GM21619 (cell line): ENCODE measurements around the gene IFNLR1.
"Not testable (repeated sequence)": the region's sequence is repeated elsewhere in the genome, so short reads cannot be mapped to it uniquely, and the experiment has no call there.

Source experiments
- ATAC-seq: cut with Tn5 transposase; IDR thresholded peaks from one replicate; pipeline ENCODE4 v1.9.1; 2021; ENCODE audit not compliant: unreplicated experiment

The IFNLR1 gene

DNA sequence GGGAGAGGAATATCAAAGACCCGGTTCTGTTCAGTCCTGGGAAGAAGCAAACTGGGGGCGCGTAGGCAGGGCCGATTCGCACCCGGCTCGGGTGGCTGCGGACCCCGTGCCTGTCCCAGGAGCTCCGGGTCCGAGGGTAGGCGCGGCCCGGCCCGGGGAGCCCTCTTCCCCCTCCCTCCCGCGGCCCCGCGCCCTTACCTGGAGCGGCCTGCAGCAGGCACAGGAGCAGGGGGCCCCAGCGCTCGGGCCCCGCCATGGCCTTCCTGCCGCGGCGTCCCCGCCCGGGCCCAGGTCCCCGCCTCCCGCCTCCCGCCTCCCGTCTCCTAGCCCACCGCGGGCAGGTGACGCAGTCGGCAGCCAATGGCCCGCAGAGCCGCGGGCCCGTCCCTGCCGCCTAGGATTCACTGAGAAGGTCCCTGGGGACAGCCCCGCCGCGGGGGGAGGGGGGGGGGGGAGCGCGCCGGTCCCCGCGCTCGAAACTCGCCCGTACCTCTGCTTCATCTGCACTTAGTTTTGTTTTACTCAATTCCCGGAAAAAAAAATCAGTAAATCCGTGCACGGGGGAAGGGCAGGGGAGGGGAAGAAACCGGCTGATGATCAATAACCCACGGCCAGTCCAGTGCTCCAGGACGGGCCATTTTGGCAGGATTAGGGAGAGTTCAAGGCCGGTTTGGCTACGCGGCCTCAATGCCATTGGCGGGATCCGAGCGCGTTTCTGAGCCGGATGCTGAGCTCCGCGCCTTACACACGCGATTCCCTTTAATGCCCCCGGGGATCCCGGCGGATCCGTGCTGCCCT, at the start of gene IFNLR1:
TSS of gene IFNLR1 (minus strand) at position 297 of the 798 bp plus-strand sequence. CDS start at position 256, 41 bp downstream.
- ATAC-seq: peak; percentile 34

DNA sequence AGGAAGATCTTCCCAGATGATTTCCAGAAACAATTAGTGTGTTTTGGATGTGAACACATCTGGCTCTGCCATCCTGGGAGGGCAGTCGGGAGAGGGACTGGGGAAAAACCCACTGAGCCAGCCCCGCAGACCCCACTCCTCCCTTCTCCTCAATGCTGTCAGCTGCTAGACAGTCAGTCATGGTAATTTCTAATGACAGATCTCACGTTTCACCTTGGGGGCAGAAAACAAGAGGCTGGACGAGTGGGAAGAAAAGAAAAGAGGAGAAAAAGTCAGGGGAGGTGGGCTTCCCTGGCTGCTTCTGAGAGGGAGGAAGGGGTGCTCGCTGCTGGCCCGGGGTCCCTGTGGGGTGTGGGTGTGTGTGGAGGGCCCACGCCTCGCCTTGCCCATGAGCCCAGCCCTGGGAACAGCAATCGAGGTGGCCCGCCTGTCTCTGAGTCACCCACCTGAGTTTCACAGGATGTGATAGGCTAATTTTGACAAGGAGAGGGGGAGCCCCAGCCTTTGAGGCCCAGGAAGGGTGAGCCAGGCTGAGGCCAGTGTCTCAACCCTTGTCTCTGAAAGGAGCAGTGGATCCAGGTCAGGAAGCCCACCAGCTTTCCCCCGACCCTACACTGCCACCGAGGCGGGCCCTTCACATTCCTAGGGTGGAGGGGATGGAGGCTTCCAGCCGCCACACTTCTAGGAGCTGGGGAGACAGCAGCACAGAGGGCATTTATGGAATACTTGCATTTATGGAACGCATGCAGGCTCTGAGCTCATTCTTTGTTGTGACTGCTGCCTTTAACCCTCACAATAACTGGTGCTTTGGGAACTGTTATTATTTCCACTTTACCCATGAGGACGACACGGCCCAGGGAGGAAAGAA, 49.1 kb upstream of the IFNLR1 start:
- ATAC-seq: no peak

DNA sequence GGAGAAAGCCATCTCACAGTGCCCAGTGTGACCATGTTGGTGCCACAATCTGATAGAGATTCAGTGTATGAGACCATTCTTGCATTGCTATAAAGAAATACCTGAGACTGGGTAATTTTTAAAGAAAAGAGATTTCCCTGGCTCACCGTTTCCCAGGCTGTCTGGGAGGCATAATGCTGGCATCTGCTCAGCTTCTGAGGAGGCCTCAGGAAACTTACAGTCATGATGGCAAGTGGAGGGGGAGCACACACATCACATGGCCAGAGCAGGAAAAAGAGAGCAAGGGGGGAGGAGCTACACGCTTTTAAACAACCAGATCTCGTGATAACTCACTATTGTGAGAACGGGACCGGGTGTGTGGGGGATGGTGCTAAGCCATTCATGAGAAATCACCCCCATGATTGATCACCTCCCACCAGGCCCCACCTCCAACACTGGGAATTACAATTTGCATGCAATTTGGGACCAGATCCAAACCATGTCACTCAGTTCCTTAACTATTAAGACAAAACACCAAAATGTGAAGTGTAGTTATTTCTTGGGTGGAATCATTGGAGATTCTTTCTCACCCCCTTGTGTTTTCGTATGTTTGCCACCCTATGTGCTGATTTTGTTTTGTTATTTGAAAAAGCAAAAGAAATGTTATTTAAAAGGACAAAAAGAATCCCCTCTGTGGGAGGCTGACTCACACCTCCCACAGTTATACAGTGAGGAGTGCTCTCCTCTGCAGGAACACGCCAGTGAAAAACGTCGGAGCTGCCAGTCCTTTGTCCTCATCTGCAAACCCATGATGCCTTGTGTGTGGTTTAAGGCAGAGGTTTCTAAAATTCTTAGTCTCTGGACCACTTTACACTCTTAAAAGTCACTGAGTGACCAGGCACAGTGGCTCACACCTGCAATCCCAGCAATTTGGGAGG, 46.9 kb upstream of the IFNLR1 start:
- ATAC-seq: no peak

DNA sequence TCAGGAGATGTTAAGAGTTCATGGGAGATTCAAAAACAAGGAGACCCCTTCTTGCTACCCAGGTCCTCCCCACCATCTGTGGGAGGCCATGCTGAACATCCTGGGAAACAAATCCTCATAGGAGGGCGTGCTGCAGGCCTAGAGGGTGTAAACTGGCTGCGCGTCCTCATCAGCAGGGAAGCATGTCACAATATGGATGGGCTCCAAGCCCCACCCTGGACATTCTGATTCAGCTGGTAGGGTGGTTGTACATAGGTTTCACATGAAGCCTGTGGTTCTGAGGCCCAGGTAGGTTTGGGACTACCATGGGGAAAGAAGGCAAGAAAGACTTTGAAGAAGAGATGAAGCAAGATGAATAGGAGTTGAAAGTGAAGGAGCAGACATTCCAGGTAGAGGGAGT, 44.6 kb upstream of the IFNLR1 start:
- ATAC-seq: no peak

DNA sequence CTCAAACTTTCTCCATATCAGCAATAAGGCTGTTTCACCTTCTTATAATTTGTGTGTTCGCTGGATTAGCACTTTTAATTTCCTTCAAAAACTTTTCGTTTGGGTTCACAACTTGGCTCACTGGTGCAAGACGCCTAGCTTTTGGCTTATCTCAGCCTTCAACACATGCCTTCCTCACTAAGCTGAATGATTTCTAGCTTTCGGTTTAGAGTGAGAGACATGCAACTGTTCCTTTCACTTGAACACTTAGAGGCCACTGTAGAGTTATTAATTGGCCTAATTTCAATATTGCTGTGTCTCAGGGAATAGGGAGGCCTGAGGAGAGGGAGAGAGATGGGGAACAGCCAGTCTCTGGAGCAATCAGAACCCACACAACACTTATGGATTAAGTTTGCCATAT, 41.2 kb upstream of the IFNLR1 start:
- peak; percentile 62 for ATAC-seq

DNA sequence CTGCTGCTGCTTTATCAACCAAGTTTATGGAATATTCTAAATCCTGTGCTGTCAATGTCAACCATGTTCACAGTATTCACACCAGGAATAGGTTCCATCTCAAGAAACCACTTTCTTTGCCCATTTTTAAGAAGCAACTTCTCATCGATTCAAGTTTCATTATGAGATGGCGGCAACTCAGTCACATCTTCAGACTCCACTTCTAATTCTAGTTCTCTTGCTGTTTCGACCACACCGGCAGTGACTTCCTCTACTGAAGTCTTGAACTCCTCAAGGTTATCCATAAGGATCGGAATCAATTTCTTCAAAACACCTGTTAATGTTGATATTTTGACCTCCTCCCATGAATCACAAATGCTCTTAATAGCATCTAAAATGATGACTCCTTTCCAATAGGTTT, 39.7 kb upstream of the IFNLR1 start:
- no peak for ATAC-seq

DNA sequence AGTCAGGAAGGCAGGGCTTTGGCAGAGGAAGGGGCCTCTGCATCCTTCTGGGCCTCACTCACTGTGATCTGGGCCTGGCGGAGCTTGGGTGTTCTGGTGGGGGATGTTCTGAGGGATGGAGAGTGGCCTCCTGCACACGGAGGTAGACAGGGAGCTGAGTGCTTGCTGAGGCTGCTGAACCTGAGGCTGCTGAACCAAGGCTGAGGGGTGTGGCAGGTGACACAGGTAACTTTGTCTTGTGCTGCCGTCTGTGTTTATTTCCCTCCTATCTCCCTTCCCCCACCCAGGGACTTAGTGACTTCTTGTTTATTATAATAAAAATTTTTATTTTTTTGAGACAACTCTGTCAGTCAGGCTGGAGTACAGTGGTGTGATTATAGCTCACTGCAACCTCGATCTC, 37.7 kb upstream of the IFNLR1 start:
- no peak for ATAC-seq

DNA sequence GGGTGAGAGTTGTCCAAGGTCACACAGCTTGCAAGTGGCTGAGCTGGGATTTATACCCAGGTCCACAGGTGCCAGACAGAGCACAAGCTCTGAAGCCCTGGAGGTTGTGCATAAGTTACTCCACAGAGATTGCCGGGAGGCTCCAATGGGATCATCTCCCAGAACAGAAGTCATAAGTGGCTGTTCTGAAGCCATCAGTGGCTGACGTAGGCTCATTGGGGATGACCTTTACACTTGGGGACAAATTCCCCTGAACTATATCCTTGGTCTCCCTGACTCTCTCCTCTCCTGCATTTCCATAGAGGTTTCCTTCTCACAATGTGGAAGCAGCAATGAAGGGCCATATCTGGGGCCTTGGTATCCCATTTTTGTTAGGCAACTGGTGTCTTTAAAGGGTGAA, 37.0 kb upstream of the IFNLR1 start:
- no peak for ATAC-seq

DNA sequence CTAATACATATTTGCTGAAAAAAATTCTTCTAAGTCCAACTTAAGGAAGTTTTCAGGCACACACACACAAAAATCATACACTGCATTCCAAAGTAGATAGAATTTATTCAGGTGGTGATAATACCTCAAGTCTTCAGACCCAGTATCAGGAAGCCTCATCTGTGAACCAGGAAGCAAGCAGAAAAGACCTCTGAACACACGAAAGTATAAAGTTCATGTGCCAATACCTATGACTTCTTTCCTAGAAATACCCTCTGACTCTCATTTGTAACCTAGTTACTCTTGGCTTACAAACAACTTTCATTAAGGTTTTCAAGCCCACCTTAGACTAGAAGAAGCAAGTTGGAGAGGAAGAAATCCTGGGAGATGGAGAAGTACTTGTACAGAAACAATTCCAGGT, 35.7 kb upstream of the IFNLR1 start:
- no peak for ATAC-seq

DNA sequence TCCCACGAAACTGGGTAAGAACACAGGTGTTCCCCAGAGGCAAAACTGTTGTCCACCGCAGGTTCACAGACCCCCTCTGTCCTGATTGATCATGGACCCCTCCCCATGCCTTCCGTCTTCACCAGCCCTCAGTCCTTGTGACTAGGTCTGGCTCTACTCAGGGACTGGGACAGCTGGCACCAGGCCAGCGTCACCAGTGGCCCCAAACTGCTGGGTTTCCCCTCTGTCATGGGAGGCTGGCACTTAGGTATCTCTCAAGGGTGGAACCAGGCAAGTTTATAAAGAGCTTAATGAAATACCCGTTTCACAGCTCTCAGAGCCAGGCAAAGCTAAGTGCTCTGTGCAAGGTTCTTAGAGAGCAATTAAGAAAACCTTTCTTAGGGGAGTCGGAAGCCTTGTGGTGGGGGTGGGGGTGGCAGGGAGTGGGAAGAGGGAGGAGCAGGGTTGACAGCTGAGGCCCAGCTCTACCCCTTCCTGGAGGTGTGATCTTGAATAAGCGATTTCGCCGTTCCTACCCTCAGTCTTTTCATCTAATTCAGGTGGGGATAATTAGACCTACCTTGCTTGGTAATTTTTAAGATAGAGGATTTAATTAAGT, 35.0 kb upstream of the IFNLR1 start:
- ATAC-seq: no peak

DNA sequence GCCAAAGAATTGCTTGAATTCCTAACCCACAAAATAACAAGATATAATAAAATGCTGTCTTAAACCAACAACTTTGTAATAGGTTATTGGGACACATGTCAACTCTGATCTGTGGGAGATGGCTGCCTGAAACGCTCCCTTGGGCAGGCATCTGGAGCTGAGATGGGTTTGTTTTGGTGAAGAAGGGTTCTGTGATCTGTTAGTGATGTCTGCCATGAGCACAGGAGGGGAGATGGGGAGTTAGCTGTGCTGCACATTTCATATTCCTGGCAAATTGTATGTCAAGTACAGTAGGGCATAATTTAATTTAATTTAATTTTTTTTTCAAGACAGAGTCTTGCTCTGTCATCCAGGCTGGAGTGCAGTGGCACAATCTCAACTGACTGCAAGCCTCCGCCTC, 34.2 kb upstream of the IFNLR1 start:
- ATAC-seq: no peak

DNA sequence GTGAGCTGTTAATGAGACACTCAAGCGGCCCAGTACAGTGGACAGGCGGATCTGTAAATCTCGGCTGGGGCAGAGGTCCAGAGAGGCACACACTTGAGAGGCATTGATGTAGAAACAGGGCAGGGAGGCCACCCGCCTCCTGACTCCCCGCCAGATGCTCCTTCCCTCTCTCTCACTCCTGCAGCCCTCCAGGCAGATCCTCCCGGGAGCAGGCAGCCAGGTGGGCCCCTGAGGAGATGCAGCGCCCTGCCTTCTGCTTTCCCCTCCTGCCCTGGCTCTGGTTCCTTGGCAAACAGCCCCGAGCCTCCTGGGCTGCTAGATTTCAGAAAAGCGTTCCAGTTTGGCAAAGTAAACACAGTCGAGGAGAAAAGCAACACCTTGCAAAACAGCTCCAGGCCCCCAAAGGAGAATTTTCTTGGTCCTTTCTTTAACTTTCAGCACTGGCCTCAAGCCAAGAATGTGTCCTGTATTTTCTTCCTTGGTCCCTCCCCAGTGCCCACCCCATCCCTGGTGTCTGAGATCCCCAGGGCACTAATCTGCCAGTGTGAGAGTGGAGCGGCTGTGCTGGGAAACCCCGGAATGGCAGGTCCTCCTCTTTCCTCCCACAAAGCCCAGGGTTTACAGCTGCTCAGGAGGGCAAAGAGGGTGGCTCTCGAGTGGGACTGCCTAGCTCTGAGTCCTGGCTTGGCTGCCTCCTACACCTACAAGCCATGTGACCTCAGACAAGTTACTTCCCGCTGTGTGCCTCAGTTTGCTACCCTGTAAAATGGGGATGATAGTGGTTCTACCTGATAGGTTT, 29.4 kb upstream of the IFNLR1 start:
- ATAC-seq: no peak

DNA sequence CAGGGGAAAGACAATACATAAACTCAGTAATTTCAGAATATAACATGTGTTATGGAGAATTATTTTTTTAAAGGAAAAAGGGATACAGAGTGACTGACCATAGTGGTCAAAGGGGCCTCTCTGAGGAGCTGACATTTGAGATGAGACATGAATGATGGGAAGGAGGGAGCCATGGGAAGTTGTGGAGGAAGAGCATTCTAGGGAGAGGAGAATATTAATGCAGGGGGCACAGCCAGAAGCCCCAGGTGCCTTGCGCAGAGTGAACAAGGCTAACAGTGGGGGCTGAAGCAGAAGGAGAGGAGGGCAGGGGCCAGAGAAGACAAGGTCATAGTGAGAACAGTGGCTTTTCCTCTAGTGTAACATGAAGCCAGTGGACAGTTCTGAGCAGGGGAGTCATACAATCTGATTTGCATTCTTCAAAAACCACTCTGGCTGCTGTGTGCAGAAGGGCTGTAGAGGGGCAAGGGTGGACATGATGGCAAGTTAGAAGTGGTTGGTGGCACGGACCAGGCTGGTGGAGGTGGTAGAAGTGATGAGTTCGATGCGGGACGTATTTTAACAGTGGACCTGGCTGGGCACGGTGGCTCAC, 28.2 kb upstream of the IFNLR1 start:
- ATAC-seq: no peak

DNA sequence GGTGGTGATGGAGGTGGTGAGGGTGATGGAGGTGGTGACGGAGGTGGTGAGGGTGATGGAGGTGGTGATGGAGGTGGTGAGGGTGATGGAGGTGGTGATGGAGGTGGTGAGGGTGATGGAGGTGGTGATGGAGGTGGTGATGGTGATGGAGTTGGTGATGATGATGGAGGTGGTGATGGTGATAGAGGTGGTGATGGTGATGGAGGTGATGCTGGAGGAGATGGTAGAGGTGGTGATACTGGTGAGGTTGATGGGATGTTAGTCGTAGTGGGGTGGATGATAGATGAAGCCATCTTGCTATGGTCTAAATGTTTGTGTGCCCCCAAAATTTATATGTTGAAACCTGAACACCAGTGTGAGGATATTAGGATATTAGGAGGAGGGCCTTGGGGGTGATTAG, 25.3 kb upstream of the IFNLR1 start:
- ATAC-seq: no peak

DNA sequence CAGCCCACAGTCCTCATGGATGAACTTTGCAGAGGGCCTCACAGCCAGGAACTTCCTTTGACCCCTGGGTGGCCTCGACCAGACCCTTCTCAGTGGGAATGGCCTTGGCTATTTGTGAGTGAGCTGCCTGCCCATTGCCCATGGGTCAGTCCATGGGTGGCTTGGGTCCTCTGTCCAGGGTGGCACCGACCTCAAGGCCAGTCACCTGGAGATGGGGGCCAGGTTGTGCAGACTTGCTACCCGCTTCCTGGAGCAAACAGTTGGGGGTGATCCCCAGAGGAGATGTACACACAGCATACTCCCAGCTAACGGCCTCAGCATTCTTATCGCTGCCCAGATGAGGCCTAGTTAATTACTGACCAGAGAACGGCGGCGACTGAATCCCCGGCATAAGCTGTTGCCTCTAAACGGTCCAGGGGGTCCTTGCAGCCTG, 23.1 kb upstream of the IFNLR1 start:
- no peak for ATAC-seq

DNA sequence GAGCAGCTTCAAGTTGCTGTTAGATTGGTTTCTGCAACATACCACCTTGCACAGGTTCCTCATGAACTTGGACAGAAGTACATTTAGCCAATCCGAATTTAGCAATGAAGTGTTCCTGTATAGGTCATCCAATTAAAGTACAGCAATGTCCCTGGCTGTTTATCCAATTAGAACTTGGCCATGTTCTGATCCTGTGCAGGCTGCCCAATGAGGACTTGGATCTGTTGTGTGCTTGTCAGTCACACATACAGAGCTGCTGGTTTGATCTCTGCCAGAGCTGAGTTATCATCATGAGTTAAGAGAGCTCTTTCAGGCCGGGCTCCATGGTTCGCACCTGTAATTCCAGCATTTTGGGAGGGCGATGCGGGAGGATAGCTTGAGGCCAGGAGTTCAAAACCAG, 22.0 kb upstream of the IFNLR1 start:
- ATAC-seq: no peak

DNA sequence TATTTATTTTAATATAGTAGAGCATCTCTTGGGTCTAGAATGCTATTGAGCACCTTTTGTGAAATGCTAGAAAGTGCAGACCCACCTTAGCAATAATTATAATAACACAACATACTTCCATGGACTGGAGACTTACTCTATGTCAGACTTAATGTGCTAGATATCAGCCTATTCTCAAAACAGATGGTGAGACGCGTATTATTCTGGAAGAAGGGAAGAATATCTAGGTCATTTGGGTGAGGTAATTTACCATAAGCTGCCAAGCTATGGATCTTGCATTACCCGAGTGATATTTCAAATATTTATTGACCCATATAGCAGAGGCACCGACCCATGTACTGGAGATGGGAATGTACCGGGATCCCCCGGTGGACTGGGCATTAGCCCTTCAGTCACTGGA, 20.6 kb upstream of the IFNLR1 start:
- no peak for ATAC-seq

DNA sequence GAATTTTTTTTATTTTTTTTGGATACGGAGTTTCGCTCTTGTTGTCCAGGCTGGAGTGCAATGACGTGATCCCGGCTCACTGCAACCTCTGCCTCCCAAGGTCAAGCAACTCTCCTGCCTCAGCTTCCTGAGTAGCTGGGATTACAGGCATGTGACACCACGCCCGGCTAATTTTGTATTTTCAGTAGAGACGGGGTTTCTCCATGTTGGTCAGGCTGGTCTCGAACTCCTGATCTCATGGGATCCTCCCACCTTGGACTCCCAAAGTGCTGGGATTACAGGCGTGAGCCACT, 20.3 kb upstream of the IFNLR1 start:
- not testable (repeated sequence) for ATAC-seq

DNA sequence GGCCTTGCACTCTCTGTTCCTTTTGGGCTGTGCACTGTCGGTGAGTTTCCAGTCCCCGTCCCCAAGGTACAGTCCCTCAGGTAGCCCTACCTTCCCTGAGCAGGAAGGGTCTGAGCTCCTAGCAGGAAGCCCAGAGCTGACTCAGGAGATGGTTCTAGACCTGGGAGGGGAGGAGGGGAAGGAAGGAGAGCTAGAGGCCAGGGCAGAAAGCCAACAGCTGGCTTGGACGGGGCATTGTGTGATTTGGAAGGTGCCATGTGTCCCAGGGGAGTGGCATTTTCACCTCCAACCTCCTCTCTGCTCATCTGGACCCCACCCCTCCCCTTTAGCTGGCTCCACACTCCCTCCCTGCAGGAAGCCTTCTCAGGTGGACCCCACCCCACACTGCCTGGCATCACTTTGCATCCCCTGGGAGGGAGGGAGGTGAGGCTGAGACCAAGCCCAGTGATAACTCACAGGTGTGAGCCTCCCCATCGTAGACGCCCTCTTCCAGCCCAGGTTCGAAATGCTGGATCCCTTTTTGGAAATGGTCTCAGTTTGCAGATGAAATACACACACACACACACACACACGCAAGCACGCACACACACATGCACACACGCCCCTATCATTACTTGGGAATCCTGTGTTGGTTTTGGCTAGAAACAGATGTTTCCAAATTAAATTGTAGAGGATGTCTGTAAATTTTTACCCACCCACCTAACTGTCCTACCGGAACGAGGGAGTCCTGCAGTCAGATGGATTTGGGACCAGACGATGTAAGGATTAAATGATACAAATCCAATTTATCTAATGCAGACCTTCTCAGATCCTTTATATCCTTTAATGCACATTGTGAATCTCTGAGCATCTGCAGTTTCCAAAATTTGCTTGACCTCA, 19.7 kb upstream of the IFNLR1 start:
- no peak for ATAC-seq
